Mesendoderm (in vitro differentiated cells): ENCODE measurements around the gene CD244.
"Not testable (repeated sequence)": the region's sequence is repeated elsewhere in the genome, so short reads cannot be mapped to it uniquely, and the experiment has no call there.

ENCODE experiments used
- DNase-seq: peaks from one replicate; pipeline ENCODE4 v3.0.0; 2013
- H2AK5ac ChIP-seq: 2 replicates; pipeline ENCODE4 v1.6.1; 2013; ENCODE audit warnings: low read length, inconsistent platforms
- H2BK120ac ChIP-seq: 2 replicates; pipeline ENCODE4 v1.6.1; 2013; ENCODE audit warnings: low read depth, mild to moderate bottlenecking, low read length, moderate library complexity, mixed read lengths
- H2BK15ac ChIP-seq: replicated peaks from 2 replicates; pipeline ENCODE4 v1.6.1; 2013; ENCODE audit warnings: low read depth, mild to moderate bottlenecking, moderate library complexity
- H2BK5ac ChIP-seq: 2 replicates; pipeline ENCODE4 v1.6.1; 2013; ENCODE audit warnings: low read length, inconsistent platforms
- H3K18ac ChIP-seq: 2 replicates; pipeline ENCODE4 v1.6.1; 2013; ENCODE audit warnings: mild to moderate bottlenecking, low read length, mixed read lengths
- H3K23ac ChIP-seq: one replicate; pipeline ENCODE4 v1.6.1; 2013; ENCODE audit warnings: low read length
- H3K27ac ChIP-seq: 2 replicates; pipeline ENCODE4 v1.5.1; 2013; ENCODE audit warnings: low read depth, mild to moderate bottlenecking, inconsistent platforms, low read length, moderate library complexity
- H3K27me3 ChIP-seq: 2 replicates; pipeline ENCODE4 v1.6.1; 2013; ENCODE audit warnings: low read length, control low read depth, mild to moderate bottlenecking, inconsistent platforms; ENCODE audit not compliant: insufficient read depth, poor library complexity
- H3K36me3 ChIP-seq: 2 replicates; pipeline ENCODE4 v1.6.1; 2013; ENCODE audit warnings: low read length, inconsistent platforms; ENCODE audit not compliant: control insufficient read depth, insufficient read depth
- H3K4ac ChIP-seq: one replicate; pipeline ENCODE4 v1.6.1; 2013; ENCODE audit warnings: low read depth, mild to moderate bottlenecking, low read length, moderate library complexity
- H3K4me1 ChIP-seq: 2 replicates; pipeline ENCODE4 v1.6.1; 2013; ENCODE audit warnings: low read depth, low read length, inconsistent platforms; ENCODE audit not compliant: control insufficient read depth
- H3K4me2 ChIP-seq: 2 replicates; pipeline ENCODE4 v1.6.1; 2013; ENCODE audit warnings: low read length
- H3K4me3 ChIP-seq: 2 replicates; pipeline ENCODE4 v1.5.1; 2013; ENCODE audit warnings: mild to moderate bottlenecking, low read length
- H3K56ac ChIP-seq: one replicate; pipeline ENCODE4 v1.6.1; 2013; ENCODE audit warnings: low read length
- H3K79me1 ChIP-seq: 2 replicates; pipeline ENCODE4 v1.6.1; 2013; ENCODE audit warnings: low read length, inconsistent platforms
- H3K79me2 ChIP-seq: 2 replicates; pipeline ENCODE4 v1.6.1; 2013; ENCODE audit warnings: mild to moderate bottlenecking, low read length; ENCODE audit not compliant: control insufficient read depth, insufficient read depth
- H3K9ac ChIP-seq: 2 replicates; pipeline ENCODE4 v1.6.1; 2013; ENCODE audit warnings: low read length, inconsistent platforms
- H4K5ac ChIP-seq: one replicate; pipeline ENCODE4 v1.6.1; 2013; ENCODE audit warnings: low read length
- H4K8ac ChIP-seq: one replicate; pipeline ENCODE4 v1.6.1; 2013; ENCODE audit warnings: low read depth, mild to moderate bottlenecking, control low read depth, low read length, moderate library complexity
- WGBS: extraction: QIAGEN DNeasy Blood & Tissue Kit; methylation state at CpG from one replicate; pipeline ENCODE4 v1.1.7; 2013; ENCODE audit warnings: low lambda C conversion rate, missing lambda C conversion rate; ENCODE audit not compliant: insufficient coverage; ENCODE audit errors: extremely low coverage; 5-methylcytosine and 5-hydroxymethylcytosine counted together

Gene CD244

DNA sequence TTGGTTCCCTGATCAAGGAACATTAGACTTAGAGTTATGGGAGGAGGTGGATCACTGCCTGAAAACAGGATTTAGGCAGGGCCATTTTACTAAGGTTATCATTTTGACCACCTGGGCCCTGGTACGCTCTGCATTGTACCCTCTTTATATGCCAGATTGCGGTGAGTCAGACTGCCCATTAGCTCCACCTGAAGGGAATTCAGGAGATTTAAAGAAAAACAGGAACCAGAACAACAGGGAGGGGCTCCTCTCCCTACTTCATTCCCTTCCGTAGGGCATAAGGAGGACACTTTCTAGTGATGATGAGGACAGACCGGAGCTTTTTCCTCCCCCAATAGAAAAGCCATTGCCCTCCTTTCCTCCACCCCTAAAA, 42.9 kb upstream of the CD244 start:
- WGBS: no CpG with 5 or more reads among the region's 4 CpGs
- Histone ChIP-seq H3K4me2 (no peak overlapping the region), H3K79me2 (no peaks in the 10 kb centered on the region), H4K5ac (no peak overlapping the region), H3K18ac (no peak overlapping the region), H3K36me3 (no peaks in the 10 kb centered on the region), H2BK5ac (no peak overlapping the region), H2BK120ac (no peak overlapping the region), H4K8ac (no peak overlapping the region), H3K27ac (no peak overlapping the region), H3K4me1 (peaks cover 5% of the 10 kb centered on the region), H3K79me1 (no peaks in the 10 kb centered on the region), H2AK5ac (no peak overlapping the region), H3K56ac (no peak overlapping the region), H3K4me3 (no peak overlapping the region), H3K27me3 (no peaks in the 10 kb centered on the region), H2BK15ac (no peak overlapping the region), H3K4ac (no peak overlapping the region), H3K9ac (no peak overlapping the region), H3K23ac (no peak overlapping the region)
- DNase-seq: peak; percentile 23

DNA sequence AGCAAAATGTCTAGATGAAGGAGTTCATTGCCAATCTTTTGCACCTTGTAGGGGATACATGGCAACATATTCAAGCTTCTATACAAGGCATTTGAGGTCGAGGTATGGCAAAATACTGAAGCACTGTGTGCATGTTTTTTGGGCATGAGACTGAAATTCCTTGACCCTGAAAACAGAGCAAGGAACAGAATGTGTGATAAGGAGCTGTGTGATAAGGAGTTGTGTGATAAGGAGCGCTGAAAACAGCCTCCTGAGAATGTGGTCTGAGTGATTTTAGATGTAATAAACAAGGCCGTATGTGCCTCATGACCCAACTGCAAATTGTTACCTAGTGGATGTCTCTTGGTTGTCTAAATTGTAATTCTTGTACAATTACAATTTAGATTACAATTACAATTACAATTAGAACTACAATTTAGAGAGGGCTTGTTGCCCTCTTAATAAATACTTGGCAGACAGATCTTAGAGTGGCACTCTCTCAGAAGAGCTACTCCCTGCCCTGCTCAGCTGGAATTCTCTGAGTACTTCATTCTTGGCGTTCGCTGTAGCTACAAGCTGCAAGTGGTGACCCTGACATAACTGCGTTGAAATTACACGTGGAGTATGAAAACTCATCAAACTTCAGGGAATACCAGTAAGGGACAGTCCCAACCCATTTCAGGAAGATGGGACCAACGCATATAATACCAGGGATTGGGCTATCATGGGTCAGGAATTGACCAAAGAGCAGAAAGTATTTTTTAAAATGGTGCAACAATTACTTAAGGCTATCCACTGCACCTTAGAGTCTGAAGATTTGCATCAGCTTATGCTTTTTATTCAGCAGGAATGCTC, 42.3 kb upstream of the CD244 start:
- H3K36me3 ChIP-seq: no peaks in the 10 kb centered on the region
- H3K4me3 ChIP-seq: no peak overlapping the region
- no peak overlapping the region for H2AK5ac ChIP-seq
- no peak overlapping the region for H3K4me2 ChIP-seq
- no peaks in the 10 kb centered on the region for H3K79me2 ChIP-seq
- H3K27me3 ChIP-seq: no peaks in the 10 kb centered on the region
- H3K27ac ChIP-seq: no peak overlapping the region
- H2BK15ac ChIP-seq: no peak overlapping the region
- no peak overlapping the region for H2BK120ac ChIP-seq
- H3K56ac ChIP-seq: no peak overlapping the region
- WGBS: no CpG with 5 or more reads among the region's 8 CpGs
- no peak overlapping the region for H2BK5ac ChIP-seq
- H4K8ac ChIP-seq: no peak overlapping the region
- H3K23ac ChIP-seq: no peak overlapping the region
- H3K79me1 ChIP-seq: no peaks in the 10 kb centered on the region
- no peak overlapping the region for H3K9ac ChIP-seq
- H4K5ac ChIP-seq: no peak overlapping the region
- H3K4ac ChIP-seq: no peak overlapping the region
- peak; percentile 88 for DNase-seq
- peaks cover 5% of the 10 kb centered on the region for H3K4me1 ChIP-seq
- peak overlapping the region; percentile 72 for H3K18ac ChIP-seq

DNA sequence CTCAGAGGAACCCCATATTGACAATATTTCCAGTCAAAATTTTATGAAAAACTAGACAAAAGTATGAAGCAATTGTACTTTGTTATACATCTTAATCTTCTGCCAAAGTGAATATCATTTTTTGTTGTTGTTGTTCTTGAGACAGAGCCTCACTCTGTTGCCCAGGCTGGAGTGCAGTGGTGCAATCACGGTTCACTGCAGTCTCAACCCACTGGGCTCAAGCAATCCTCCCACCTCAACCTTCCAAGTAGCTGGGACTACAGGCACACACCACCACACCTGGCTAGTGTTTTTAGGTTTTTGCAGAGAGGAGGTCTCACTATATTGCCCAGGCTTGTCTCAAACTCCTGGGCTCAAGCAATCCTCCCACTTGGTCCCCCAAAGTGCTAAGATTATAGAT, 39.6 kb upstream of the CD244 start:
- H3K27ac ChIP-seq, H3K36me3 ChIP-seq, H3K56ac ChIP-seq, DNase-seq, H3K9ac ChIP-seq, H4K5ac ChIP-seq, H2BK120ac ChIP-seq, H3K4me3 ChIP-seq, H3K23ac ChIP-seq, H4K8ac ChIP-seq, H3K79me1 ChIP-seq, H3K79me2 ChIP-seq, H3K4me1 ChIP-seq, H2BK5ac ChIP-seq, H3K4ac ChIP-seq, H3K4me2 ChIP-seq, H2BK15ac ChIP-seq, H3K27me3 ChIP-seq, H2AK5ac ChIP-seq, H3K18ac ChIP-seq: not testable (repeated sequence)
- WGBS: no CpG with 5 or more reads among the region's 1 CpG

DNA sequence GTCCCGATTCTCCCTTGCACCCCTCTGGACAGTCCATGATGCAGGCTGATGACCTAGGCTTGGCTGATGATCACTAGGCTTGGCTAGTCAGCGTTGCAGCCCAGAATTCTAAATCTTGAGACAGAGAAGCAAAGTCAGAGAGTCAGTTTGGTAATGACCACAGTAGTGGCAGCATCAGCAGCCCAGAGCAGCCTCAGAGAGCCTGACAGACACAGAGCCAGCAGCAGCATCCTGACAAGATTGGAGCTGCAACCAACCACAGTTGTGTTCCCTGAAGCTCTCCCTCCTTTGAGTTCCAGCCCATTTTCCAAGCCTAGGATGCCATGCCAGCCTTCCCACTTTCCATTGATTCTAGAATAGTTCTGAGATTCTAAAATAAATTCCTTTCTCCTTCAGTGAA, 39.1 kb upstream of the CD244 start:
- H3K4ac ChIP-seq: no peak overlapping the region
- no peak overlapping the region for H3K18ac ChIP-seq
- H3K79me2 ChIP-seq: no peaks in the 10 kb centered on the region
- H4K8ac ChIP-seq: no peak overlapping the region
- peaks cover 5% of the 10 kb centered on the region for H3K4me1 ChIP-seq
- DNase-seq: no peak
- no peaks in the 10 kb centered on the region for H3K27me3 ChIP-seq
- H2AK5ac ChIP-seq: no peak overlapping the region
- no peak overlapping the region for H3K4me3 ChIP-seq
- H3K56ac ChIP-seq: no peak overlapping the region
- no peak overlapping the region for H3K4me2 ChIP-seq
- no peak overlapping the region for H3K27ac ChIP-seq
- H3K36me3 ChIP-seq: no peaks in the 10 kb centered on the region
- no peaks in the 10 kb centered on the region for H3K79me1 ChIP-seq
- no peak overlapping the region for H4K5ac ChIP-seq
- WGBS: no CpG with 5 or more reads among the region's 2 CpGs
- no peak overlapping the region for H3K9ac ChIP-seq
- H2BK5ac ChIP-seq: no peak overlapping the region
- H2BK120ac ChIP-seq: no peak overlapping the region
- no peak overlapping the region for H3K23ac ChIP-seq
- H2BK15ac ChIP-seq: no peak overlapping the region

DNA sequence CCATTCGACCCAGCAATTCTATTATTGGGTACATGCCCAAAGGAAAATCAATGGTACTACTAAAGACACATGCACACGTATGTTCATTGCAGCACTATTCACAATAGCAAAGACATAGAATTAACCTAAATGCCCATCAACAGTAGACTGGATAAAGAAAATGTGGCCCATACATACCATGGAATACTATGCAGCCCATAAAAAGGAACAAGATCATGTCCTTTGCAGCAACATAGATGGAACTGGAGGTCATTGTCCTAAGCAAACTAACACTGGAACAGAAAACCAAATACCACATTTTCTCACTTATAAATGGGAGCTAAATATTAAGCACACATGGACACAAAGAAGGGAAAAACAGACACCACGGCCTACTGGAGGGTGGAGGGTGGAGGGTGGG, 38.0 kb upstream of the CD244 start:
- not testable (repeated sequence) for H3K27ac ChIP-seq, H3K4me2 ChIP-seq, H3K4me1 ChIP-seq, DNase-seq, H4K8ac ChIP-seq, H3K56ac ChIP-seq, H2BK5ac ChIP-seq, H2BK120ac ChIP-seq, H4K5ac ChIP-seq, H3K36me3 ChIP-seq, H3K18ac ChIP-seq, H3K4ac ChIP-seq, H3K9ac ChIP-seq, H3K23ac ChIP-seq, H2BK15ac ChIP-seq, H2AK5ac ChIP-seq, H3K79me1 ChIP-seq, H3K27me3 ChIP-seq, H3K4me3 ChIP-seq, H3K79me2 ChIP-seq
- WGBS: no CpG with 5 or more reads among the region's 3 CpGs
